B cell (primary cell): ENCODE results near the gene ITGA3. TPM values are rescaled to one million over a fixed set of nuclear protein-coding genes. Genes with fewer than 3 reads are reported as not detected.
A peak's percentile ranks its signal among the peaks of the same experiment; 100 is the strongest.

Source experiments
- ATAC-seq: fragments of 200-7000 bp; cut with Tn5 transposase; one replicate; pipeline ENCODE4 v1.10.0; 2021; ENCODE audit warnings: low read depth, mild to moderate bottlenecking, moderate number of reproducible peaks, moderate library complexity
- CTCF ChIA-PET: fragments of 350-600 bp; sonication (Branson Sonifier 250); formaldehyde crosslinking; loops from one replicate; lab custom pipeline; 2021; ENCODE audit warnings: antibody characterized with exemption, inconsistent platforms; lab: Charles Lee
- POLR2A ChIA-PET: fragments of 350-600 bp; sonication (Branson Sonifier 250); formaldehyde crosslinking; loops from one replicate; lab custom pipeline; 2021; ENCODE audit warnings: antibody characterized with exemption; lab: Charles Lee
- DNase-seq: peaks from one replicate; pipeline ENCODE4 v3.0.0; 2013
- H2AFZ ChIP-seq: 2 replicates; pipeline ENCODE4 v1.6.1; 2012; ENCODE audit warnings: mild to moderate bottlenecking, low read depth, low read length; ENCODE audit not compliant: insufficient read depth, poor library complexity, severe bottlenecking
- H3K27ac ChIP-seq, 2 donors: 1 replicate in 1 of 2; 2 replicates in 1 of 2; pipeline ENCODE4 v1.5.1; 2012 to 2013; ENCODE audit warnings: low read length in 2 of 2, mild to moderate bottlenecking in 2 of 2, moderate library complexity in 1 of 2
- H3K27me3 ChIP-seq, 4 experiments: fragments of 200-600 bp in 1 of 4; sonication (generic) in 1 of 4; replicated peaks in 1 of 4; 1 replicate in 2 of 4; 2 replicates in 2 of 4; pipeline versions ENCODE4 v1.6.1 to v1.7.0; 2013 to 2016; ENCODE audit warnings: low read length in 3 of 4, mild to moderate bottlenecking in 2 of 4, mixed read lengths in 1 of 4, moderate library complexity in 1 of 4; ENCODE audit not compliant: insufficient read depth in 4 of 4, control insufficient read depth in 3 of 4; ENCODE audit errors: control extremely low read depth in 1 of 4
- H3K36me3 ChIP-seq, 2 experiments: replicated peaks in 1 of 2; 1 replicate in 1 of 2; 2 replicates in 1 of 2; pipeline versions ENCODE4 v1.6.1 to v1.7.1; 2013; ENCODE audit warnings: low read length in 1 of 2; ENCODE audit not compliant: insufficient read depth in 2 of 2, control insufficient read depth in 1 of 2; ENCODE audit errors: control extremely low read depth in 1 of 2, extremely low read depth in 1 of 2
- H3K4me1 ChIP-seq, 2 donors: fragments of 200-600 bp in 1 of 2; sonication (generic) in 1 of 2; 1 replicate in 1 of 2; 2 replicates in 1 of 2; pipeline versions ENCODE4 v1.5.1 to v1.6.1; 2013 to 2017; ENCODE audit warnings: low read length in 2 of 2; ENCODE audit not compliant: control insufficient read depth in 2 of 2, insufficient read depth in 2 of 2
- H3K4me2 ChIP-seq: replicated peaks from 2 replicates; pipeline ENCODE3; 2012; ENCODE audit warnings: mild to moderate bottlenecking, low read depth, low read length; ENCODE audit not compliant: poor library complexity, severe bottlenecking
- H3K4me3 ChIP-seq, 5 experiments: fragments of 200-600 bp in 1 of 5; sonication (generic) in 1 of 5; 1 replicate in 3 of 5; 2 replicates in 2 of 5; pipeline versions ENCODE4 v1.5.1 to v1.7.0; 2011 to 2016; ENCODE audit warnings: low read length in 4 of 5, mild to moderate bottlenecking in 4 of 5, low read depth in 2 of 5, control low read depth in 1 of 5, moderate library complexity in 1 of 5; ENCODE audit not compliant: insufficient read depth in 1 of 5; ENCODE audit errors: control extremely low read depth in 1 of 5, extremely low read depth in 1 of 5
- H3K79me2 ChIP-seq: fragments of 200-600 bp; sonication (generic); one replicate; pipeline ENCODE4 v1.6.0; 2016; ENCODE audit warnings: low read length; ENCODE audit not compliant: control insufficient read depth, insufficient read depth
- H3K9ac ChIP-seq: fragments of 200-600 bp; sonication (generic); 2 replicates; pipeline ENCODE4 v1.6.1; 2017; ENCODE audit warnings: mild to moderate bottlenecking, low read length, moderate library complexity
- H3K9me3 ChIP-seq, 3 donors: one replicate each; pipeline versions ENCODE4 v1.6.1 to v1.7.1; 2013; ENCODE audit warnings: low read length in 2 of 3; ENCODE audit not compliant: control insufficient read depth in 2 of 3, insufficient read depth in 1 of 3; ENCODE audit errors: control extremely low read depth in 1 of 3
- H4K20me1 ChIP-seq: 2 replicates; pipeline ENCODE4 v1.6.0; 2012; ENCODE audit warnings: mild to moderate bottlenecking, low read length; ENCODE audit not compliant: insufficient read depth, control insufficient read depth, poor library complexity, severe bottlenecking
- H3K27ac Mint-ChIP-seq: one replicate; pipeline ENCODE4 v1.8.0; 2021; ENCODE audit warnings: mixed read lengths
- H3K27me3 Mint-ChIP-seq: one replicate; pipeline ENCODE4 v1.8.0; 2021; ENCODE audit warnings: mixed read lengths
- H3K4me1 Mint-ChIP-seq: one replicate; pipeline ENCODE4 v1.8.0; 2021; ENCODE audit warnings: mixed read lengths
- H3K4me3 Mint-ChIP-seq: one replicate; pipeline ENCODE4 v1.8.0; 2021; ENCODE audit warnings: mixed read lengths
- H3K9me3 Mint-ChIP-seq: one replicate; pipeline ENCODE4 v1.8.0; 2022; ENCODE audit warnings: mixed read lengths; ENCODE audit not compliant: insufficient read depth
- EZH2 ChIP-seq: IDR thresholded peaks from 2 replicates; pipeline ENCODE4 v1.6.1; 2012; ENCODE audit warnings: borderline replicate concordance, low read depth, mild to moderate bottlenecking, moderate library complexity, low read length; ENCODE audit not compliant: insufficient read depth, poor library complexity, severe bottlenecking
- WGBS: methylation state at CpG from one replicate; pipeline ENCODE4 v1.1.5; 2013; ENCODE audit warnings: missing lambda C conversion rate; ENCODE audit not compliant: insufficient coverage; 5-methylcytosine and 5-hydroxymethylcytosine counted together
- intact Hi-C: fragments of 100-400 bp; cut with micrococcal nuclease; formaldehyde crosslinking; loops from one replicate; pipeline ENCODE4 v1.10.0; 2022
- polyA plus RNA-seq: library from polyadenylated mRNA; depleted of rRNA; stranded (reverse); fragments of >200 nt; gene quantifications from 2 replicates; pipeline ENCODE4 v1.2.3, GENCODE V29; 2012
- total RNA-seq, 2 donors: library from RNA; stranded (reverse); fragments of 120-200 nt in 1 of 2; gene quantifications; 1 replicate in 1 of 2; 2 replicates in 1 of 2; pipeline versions ENCODE4 v1.2.3 to v1.2.4, GENCODE V29; 2013 to 2022
- TF ChIP-seq, protein P1 (sequence below): fragments of 200-600 bp; IDR thresholded peaks from one replicate; pipeline ENCODE4 v1.8.0; 2022; ENCODE audit warnings: antibody characterized with exemption, mild to moderate bottlenecking

ITGA3 gene
- total and polyA plus RNA-seq, 2 donors (not counting 1 experiment from before 2014, with no cell fraction given), result 11.9 to 13.3 TPM

DNA sequence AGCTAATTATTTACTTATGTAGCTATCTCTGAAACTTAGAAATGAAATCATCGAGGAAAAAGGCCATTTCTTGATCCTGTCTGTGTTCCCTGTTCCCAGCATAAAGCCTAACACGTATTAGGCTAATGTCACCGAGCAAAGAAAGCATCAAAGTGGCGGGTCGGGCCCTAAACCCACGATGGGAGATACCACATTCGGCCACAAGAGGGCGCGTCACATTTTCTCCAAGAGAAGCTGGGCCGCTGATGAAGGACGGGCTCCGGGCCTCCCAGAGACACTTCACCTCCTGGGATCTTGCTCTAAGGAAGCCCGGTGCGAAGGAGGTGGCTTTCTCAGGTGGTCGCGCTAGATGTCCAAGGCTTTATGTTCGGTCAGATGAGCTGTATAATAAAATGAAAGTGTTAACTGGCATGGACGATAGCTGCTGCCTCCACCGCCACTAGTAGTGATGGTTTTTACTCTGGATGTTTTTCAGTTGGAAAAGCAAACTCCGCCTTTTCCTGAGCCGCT lies 38.4 kb downstream of the ITGA3 start:
- Mint-ChIP-seq H3K4me1 (peaks cover 27% of the 10 kb centered on the region), H3K9me3 (no peaks in the 10 kb centered on the region), H3K4me3 (peak overlapping the region; percentile 99), H3K27me3 (no peaks in the 10 kb centered on the region), H3K27ac (peak overlapping the region; percentile 94)
- Histone ChIP-seq H3K4me1 (peaks cover 8 to 20% of the 10 kb centered on the region in 2 donors), H2AFZ (peak overlapping the region; percentile 86), H4K20me1 (peaks cover 6% of the 10 kb centered on the region), H3K27me3 (peaks cover 0 to 3% (median 0%) of the 10 kb centered on the region in 4 experiments), H3K79me2 (peaks cover 13% of the 10 kb centered on the region), H3K9me3 (no peaks in the 10 kb centered on the region), H3K9ac (peak overlapping the region; percentile 87), H3K27ac (peak overlapping the region; percentile 3 to 57), H3K4me3 (peak overlapping the region; percentile 61 to 95 (median 89)), H3K36me3 (peaks cover 0 to 18% of the 10 kb centered on the region in 2 experiments), H3K4me2 (peak overlapping the region; percentile 100)
- ChIA-PET POLR2A (interaction anchor here (0.6 to 2.0 kb wide), 5 partner anchors 10 to 203 kb away, joined by 3 to 7 read pairs (median 5); no protein-coding TSS in a partner anchor), CTCF (interaction anchor here (0.7 to 4.2 kb wide), 52 partner anchors 8 to 372 kb away, joined by 3 to 47 read pairs (median 5); partner anchors contain the start of genes COL1A1, ITGA3 and PPP1R9B)
- intact Hi-C loops, result loop anchor here (1.0 to 10.0 kb wide), 4 partner anchors 23 to 281 kb away; partner anchors contain the start of genes EME1 and MRPL27
- DNase-seq (peak; percentile 92), ATAC-seq (peak; percentile 40)
- WGBS, result 1% methylated on average over 20 of the region's 21 CpGs
- TF ChIP-seq, protein P1, sequence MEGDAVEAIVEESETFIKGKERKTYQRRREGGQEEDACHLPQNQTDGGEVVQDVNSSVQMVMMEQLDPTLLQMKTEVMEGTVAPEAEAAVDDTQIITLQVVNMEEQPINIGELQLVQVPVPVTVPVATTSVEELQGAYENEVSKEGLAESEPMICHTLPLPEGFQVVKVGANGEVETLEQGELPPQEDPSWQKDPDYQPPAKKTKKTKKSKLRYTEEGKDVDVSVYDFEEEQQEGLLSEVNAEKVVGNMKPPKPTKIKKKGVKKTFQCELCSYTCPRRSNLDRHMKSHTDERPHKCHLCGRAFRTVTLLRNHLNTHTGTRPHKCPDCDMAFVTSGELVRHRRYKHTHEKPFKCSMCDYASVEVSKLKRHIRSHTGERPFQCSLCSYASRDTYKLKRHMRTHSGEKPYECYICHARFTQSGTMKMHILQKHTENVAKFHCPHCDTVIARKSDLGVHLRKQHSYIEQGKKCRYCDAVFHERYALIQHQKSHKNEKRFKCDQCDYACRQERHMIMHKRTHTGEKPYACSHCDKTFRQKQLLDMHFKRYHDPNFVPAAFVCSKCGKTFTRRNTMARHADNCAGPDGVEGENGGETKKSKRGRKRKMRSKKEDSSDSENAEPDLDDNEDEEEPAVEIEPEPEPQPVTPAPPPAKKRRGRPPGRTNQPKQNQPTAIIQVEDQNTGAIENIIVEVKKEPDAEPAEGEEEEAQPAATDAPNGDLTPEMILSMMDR, result peak; percentile 92
- TF ChIP-seq EZH2, result no peak
